ENCODE measurements around the gene TRPT1.

- no peak for TF ChIP-seq ZBTB6 (tag by site-specific recombination; IDR thresholded peaks at IDR 0.05)
- TF ChIP-seq GFI1B (tag by site-specific recombination; IDR thresholded peaks at IDR 0.05): no peak
- TF ChIP-seq ZSCAN5A (tag by site-specific recombination; IDR thresholded peaks at IDR 0.05): no peak
- TF ChIP-seq, protein P1, sequence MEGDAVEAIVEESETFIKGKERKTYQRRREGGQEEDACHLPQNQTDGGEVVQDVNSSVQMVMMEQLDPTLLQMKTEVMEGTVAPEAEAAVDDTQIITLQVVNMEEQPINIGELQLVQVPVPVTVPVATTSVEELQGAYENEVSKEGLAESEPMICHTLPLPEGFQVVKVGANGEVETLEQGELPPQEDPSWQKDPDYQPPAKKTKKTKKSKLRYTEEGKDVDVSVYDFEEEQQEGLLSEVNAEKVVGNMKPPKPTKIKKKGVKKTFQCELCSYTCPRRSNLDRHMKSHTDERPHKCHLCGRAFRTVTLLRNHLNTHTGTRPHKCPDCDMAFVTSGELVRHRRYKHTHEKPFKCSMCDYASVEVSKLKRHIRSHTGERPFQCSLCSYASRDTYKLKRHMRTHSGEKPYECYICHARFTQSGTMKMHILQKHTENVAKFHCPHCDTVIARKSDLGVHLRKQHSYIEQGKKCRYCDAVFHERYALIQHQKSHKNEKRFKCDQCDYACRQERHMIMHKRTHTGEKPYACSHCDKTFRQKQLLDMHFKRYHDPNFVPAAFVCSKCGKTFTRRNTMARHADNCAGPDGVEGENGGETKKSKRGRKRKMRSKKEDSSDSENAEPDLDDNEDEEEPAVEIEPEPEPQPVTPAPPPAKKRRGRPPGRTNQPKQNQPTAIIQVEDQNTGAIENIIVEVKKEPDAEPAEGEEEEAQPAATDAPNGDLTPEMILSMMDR (tag by site-specific recombination; IDR thresholded peaks at IDR 0.05): no peak
- TF ChIP-seq, protein P2, sequence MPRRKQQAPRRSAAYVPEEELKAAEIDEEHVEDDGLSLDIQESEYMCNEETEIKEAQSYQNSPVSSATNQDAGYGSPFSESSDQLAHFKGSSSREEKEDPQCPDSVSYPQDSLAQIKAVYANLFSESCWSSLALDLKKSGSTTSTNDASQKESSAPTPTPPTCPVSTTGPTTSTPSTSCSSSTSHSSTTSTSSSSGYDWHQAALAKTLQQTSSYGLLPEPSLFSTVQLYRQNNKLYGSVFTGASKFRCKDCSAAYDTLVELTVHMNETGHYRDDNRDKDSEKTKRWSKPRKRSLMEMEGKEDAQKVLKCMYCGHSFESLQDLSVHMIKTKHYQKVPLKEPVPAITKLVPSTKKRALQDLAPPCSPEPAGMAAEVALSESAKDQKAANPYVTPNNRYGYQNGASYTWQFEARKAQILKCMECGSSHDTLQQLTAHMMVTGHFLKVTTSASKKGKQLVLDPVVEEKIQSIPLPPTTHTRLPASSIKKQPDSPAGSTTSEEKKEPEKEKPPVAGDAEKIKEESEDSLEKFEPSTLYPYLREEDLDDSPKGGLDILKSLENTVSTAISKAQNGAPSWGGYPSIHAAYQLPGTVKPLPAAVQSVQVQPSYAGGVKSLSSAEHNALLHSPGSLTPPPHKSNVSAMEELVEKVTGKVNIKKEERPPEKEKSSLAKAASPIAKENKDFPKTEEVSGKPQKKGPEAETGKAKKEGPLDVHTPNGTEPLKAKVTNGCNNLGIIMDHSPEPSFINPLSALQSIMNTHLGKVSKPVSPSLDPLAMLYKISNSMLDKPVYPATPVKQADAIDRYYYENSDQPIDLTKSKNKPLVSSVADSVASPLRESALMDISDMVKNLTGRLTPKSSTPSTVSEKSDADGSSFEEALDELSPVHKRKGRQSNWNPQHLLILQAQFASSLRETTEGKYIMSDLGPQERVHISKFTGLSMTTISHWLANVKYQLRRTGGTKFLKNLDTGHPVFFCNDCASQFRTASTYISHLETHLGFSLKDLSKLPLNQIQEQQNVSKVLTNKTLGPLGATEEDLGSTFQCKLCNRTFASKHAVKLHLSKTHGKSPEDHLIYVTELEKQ (tag by site-specific recombination; IDR thresholded peaks at IDR 0.05; ENCODE audit: borderline replicate concordance): no peak
- no peak for TF ChIP-seq REST (tag by site-specific recombination; IDR thresholded peaks at IDR 0.05)
- TF ChIP-seq, protein P3, sequence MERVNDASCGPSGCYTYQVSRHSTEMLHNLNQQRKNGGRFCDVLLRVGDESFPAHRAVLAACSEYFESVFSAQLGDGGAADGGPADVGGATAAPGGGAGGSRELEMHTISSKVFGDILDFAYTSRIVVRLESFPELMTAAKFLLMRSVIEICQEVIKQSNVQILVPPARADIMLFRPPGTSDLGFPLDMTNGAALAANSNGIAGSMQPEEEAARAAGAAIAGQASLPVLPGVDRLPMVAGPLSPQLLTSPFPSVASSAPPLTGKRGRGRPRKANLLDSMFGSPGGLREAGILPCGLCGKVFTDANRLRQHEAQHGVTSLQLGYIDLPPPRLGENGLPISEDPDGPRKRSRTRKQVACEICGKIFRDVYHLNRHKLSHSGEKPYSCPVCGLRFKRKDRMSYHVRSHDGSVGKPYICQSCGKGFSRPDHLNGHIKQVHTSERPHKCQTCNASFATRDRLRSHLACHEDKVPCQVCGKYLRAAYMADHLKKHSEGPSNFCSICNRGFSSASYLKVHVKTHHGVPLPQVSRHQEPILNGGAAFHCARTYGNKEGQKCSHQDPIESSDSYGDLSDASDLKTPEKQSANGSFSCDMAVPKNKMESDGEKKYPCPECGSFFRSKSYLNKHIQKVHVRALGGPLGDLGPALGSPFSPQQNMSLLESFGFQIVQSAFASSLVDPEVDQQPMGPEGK (tag by site-specific recombination; IDR thresholded peaks at IDR 0.05): no peak
- TF ChIP-seq ZEB2 (tag by site-specific recombination; IDR thresholded peaks at IDR 0.05): no peak
- no peak for TF ChIP-seq ZNF184 (tag by site-specific recombination; IDR thresholded peaks at IDR 0.05)
Observed at GRCh38 chr11:64224151-64224890, 1.7 kb downstream of the TRPT1 start.

Measured in HEK293 (cell line).